Colonic mucosa (tissue), 4 donors: ENCODE results near the gene SPON1. TPM values are rescaled to one million over a fixed set of nuclear protein-coding genes. Genes with fewer than 3 reads are reported as not detected.

Experiments used
- DNase-seq: peaks from one replicate; pipeline ENCODE4 v3.0.0-alpha.2; 2020
- H3K27ac ChIP-seq: fragments of 200-600 bp; one replicate; pipeline ENCODE4 v1.8.0; 2021
- H3K27me3 ChIP-seq: fragments of 200-600 bp; one replicate; pipeline ENCODE4 v1.8.0; 2021
- H3K36me3 ChIP-seq: fragments of 200-600 bp; one replicate; pipeline ENCODE4 v1.8.0; 2021
- H3K4me1 ChIP-seq: fragments of 200-600 bp; one replicate; pipeline ENCODE4 v1.8.0; 2021; ENCODE audit warnings: mild to moderate bottlenecking
- H3K4me3 ChIP-seq: fragments of 200-600 bp; one replicate; pipeline ENCODE4 v1.8.0; 2021
- H3K9ac ChIP-seq, 2 donors: one replicate each; pipeline ENCODE4 v1.7.0; 2013; ENCODE audit warnings: control low read depth in 2 of 2, low read depth in 2 of 2, low read length in 2 of 2
- H3K9me3 ChIP-seq: fragments of 200-600 bp; one replicate; pipeline ENCODE4 v1.8.0; 2021
- intact Hi-C: fragments of 100-400 bp; cut with DNase I; formaldehyde crosslinking; loops from one replicate; pipeline ENCODE4 v1.14.1; 2022
- total RNA-seq, 2 donors: library from RNA; stranded (reverse); fragmentation: NEBNext Ultra II Directional in 1 of 2; extraction: Animal tissue kit (Norgen Biotek cat#: 25700) in 1 of 2; gene quantifications; one replicate each; pipeline ENCODE4 v1.2.1, GENCODE V29; 2021
- TF ChIP-seq, protein P1 (sequence below): fragments of 200-600 bp; IDR thresholded peaks from one replicate; pipeline ENCODE4 v1.8.0; 2022; ENCODE audit warnings: antibody characterized with exemption, mild to moderate bottlenecking
- donor health status: healthy.
- donor health status: DM: no; HTN: no; CAD: no.
- donor health status: DM: no; HTN: no; CAD: no.

The SPON1 gene
- total RNA-seq, 2 donors from 2014 or later, result 91.4 to 93.9 TPM

GRCh38 chr11:14193644-14194043 is 231.1 kb downstream of the SPON1 start:
- TF ChIP-seq, protein P1, sequence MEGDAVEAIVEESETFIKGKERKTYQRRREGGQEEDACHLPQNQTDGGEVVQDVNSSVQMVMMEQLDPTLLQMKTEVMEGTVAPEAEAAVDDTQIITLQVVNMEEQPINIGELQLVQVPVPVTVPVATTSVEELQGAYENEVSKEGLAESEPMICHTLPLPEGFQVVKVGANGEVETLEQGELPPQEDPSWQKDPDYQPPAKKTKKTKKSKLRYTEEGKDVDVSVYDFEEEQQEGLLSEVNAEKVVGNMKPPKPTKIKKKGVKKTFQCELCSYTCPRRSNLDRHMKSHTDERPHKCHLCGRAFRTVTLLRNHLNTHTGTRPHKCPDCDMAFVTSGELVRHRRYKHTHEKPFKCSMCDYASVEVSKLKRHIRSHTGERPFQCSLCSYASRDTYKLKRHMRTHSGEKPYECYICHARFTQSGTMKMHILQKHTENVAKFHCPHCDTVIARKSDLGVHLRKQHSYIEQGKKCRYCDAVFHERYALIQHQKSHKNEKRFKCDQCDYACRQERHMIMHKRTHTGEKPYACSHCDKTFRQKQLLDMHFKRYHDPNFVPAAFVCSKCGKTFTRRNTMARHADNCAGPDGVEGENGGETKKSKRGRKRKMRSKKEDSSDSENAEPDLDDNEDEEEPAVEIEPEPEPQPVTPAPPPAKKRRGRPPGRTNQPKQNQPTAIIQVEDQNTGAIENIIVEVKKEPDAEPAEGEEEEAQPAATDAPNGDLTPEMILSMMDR, result no peak
- Histone ChIP-seq H3K4me3 (no peak overlapping the region), H3K9me3 (no peaks in the 10 kb centered on the region), H3K27ac (no peak overlapping the region), H3K27me3 (no peaks in the 10 kb centered on the region), H3K9ac (no peak overlapping the region), H3K36me3 (no peaks in the 10 kb centered on the region), H3K4me1 (no peaks in the 10 kb centered on the region)
- intact Hi-C loops, result no loop called here
- DNase-seq, result no peak

GRCh38 chr11:14202251-14203196 is 240.0 kb downstream of the SPON1 start:
- H3K4me1 ChIP-seq, result no peaks in the 10 kb centered on the region
- no peak overlapping the region for H3K27ac ChIP-seq
- TF ChIP-seq, protein P1, result no peak
- intact Hi-C loops, result no loop called here
- DNase-seq, result no peak
- H3K9me3 ChIP-seq, result no peaks in the 10 kb centered on the region
- H3K27me3 ChIP-seq, result no peaks in the 10 kb centered on the region
- no peaks in the 10 kb centered on the region for H3K36me3 ChIP-seq
- no peak overlapping the region for H3K9ac ChIP-seq
- H3K4me3 ChIP-seq, result no peak overlapping the region

GRCh38 chr11:14203321-14203720 is 240.8 kb downstream of the SPON1 start:
- Histone ChIP-seq H3K4me1 (no peaks in the 10 kb centered on the region), H3K4me3 (no peak overlapping the region), H3K36me3 (no peaks in the 10 kb centered on the region), H3K9me3 (no peaks in the 10 kb centered on the region), H3K27me3 (no peaks in the 10 kb centered on the region), H3K27ac (no peak overlapping the region), H3K9ac (no peak overlapping the region)
- TF ChIP-seq, protein P1, result no peak
- intact Hi-C loops, result no loop called here
- DNase-seq, result no peak

DNA sequence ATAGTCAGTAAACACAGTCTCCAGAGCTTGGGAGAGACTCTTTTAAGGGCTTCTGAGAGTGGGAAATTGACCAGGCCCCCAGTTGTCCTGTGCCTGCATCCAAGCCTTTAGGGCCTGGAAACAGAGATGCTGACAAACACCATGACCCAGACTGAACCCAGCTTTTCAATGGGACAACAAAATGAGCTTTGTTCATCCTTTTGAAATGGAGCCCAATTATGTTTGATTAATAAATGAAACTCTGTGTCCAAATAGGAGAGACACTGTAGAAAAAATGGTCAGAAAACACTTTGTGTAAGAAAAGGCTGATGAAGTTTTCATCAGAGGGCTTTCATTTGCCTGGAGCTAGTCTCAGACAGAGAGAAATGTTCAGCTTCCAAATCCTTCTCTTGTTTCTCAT is 250.5 kb downstream of the SPON1 start:
- Histone ChIP-seq H3K4me3 (no peak overlapping the region), H3K27ac (no peak overlapping the region), H3K27me3 (no peaks in the 10 kb centered on the region), H3K4me1 (no peaks in the 10 kb centered on the region), H3K36me3 (no peaks in the 10 kb centered on the region), H3K9ac (no peak overlapping the region), H3K9me3 (no peaks in the 10 kb centered on the region)
- TF ChIP-seq, protein P1, result no peak
- no peak for DNase-seq
- intact Hi-C loops, result no loop called here

- H3K27ac ChIP-seq, result no peak overlapping the region
- no peaks in the 10 kb centered on the region for H3K9me3 ChIP-seq
- TF ChIP-seq, protein P1, result no peak
- no peaks in the 10 kb centered on the region for H3K36me3 ChIP-seq
- intact Hi-C loops, result no loop called here
- no peaks in the 10 kb centered on the region for H3K27me3 ChIP-seq
- no peak overlapping the region for H3K4me3 ChIP-seq
- no peaks in the 10 kb centered on the region for H3K4me1 ChIP-seq
- DNase-seq, result no peak
- no peak overlapping the region for H3K9ac ChIP-seq
These were observed 256.2 kb downstream of the SPON1 start for GRCh38 chr11:14218728-14219127.
